HEK293 (cell line): ENCODE data around the gene IL12A.

Experiments
- HOXC10 ChIP-seq: sonication (generic); formaldehyde crosslinking; IDR thresholded peaks from 2 replicates; pipeline ENCODE4 v1.8.1; 2023; ENCODE audit warnings: mild to moderate bottlenecking, missing genetic modification reagents
- KLF17 ChIP-seq: fragments of 450-650 bp; formaldehyde crosslinking; IDR thresholded peaks from 2 replicates; pipeline ENCODE4 v1.5.1; 2016; ENCODE audit warnings: missing biosample characterization, missing genetic modification characterization
- KLF8 ChIP-seq: fragments of 450-650 bp; formaldehyde crosslinking; IDR thresholded peaks from 2 replicates; pipeline ENCODE4 v1.5.1; 2016; ENCODE audit warnings: missing biosample characterization, missing genetic modification characterization
- OVOL3 ChIP-seq: fragments of 450-650 bp; formaldehyde crosslinking; IDR thresholded peaks from 2 replicates; pipeline ENCODE4 v1.5.1; 2016; ENCODE audit warnings: missing biosample characterization, missing genetic modification characterization
- SP3 ChIP-seq: fragments of 450-650 bp; formaldehyde crosslinking; IDR thresholded peaks from 2 replicates; pipeline ENCODE4 v1.5.1; 2016; ENCODE audit warnings: missing biosample characterization, missing genetic modification characterization
- ZBTB11 ChIP-seq: fragments of 450-650 bp; formaldehyde crosslinking; conservative IDR thresholded peaks from 2 replicates; pipeline ENCODE4 v1.5.1; 2016; ENCODE audit warnings: low read depth, missing biosample characterization, missing genetic modification characterization
- ZEB2 ChIP-seq: fragments of 450-650 bp; formaldehyde crosslinking; IDR thresholded peaks from 2 replicates; pipeline ENCODE4 v1.5.1; 2016; ENCODE audit warnings: missing biosample characterization, missing genetic modification characterization
- ZFHX2 ChIP-seq: fragments of 450-650 bp; formaldehyde crosslinking; conservative IDR thresholded peaks from 2 replicates; pipeline ENCODE4 v1.5.1; 2016; ENCODE audit warnings: missing biosample characterization, missing genetic modification characterization
- ZFP3 ChIP-seq: fragments of 450-650 bp; formaldehyde crosslinking; IDR thresholded peaks from 2 replicates; pipeline ENCODE4 v1.5.1; 2016; ENCODE audit warnings: low read depth, missing biosample characterization, missing genetic modification characterization
- ZFP69B ChIP-seq: fragments of 450-650 bp; formaldehyde crosslinking; IDR thresholded peaks from 2 replicates; pipeline ENCODE4 v1.5.1; 2016; ENCODE audit warnings: missing biosample characterization, missing genetic modification characterization
- ZNF10 ChIP-seq: fragments of 450-650 bp; formaldehyde crosslinking; IDR thresholded peaks from 2 replicates; pipeline ENCODE4 v1.5.1; 2017; ENCODE audit warnings: missing biosample characterization, missing genetic modification characterization
- ZNF18 ChIP-seq: fragments of 450-650 bp; formaldehyde crosslinking; IDR thresholded peaks from 2 replicates; pipeline ENCODE4 v1.5.1; 2016; ENCODE audit warnings: missing biosample characterization, missing genetic modification characterization
- ZNF184 ChIP-seq: fragments of 450-650 bp; IDR thresholded peaks from 2 replicates; pipeline ENCODE4 v1.5.1; 2018; ENCODE audit warnings: missing biosample characterization, mild to moderate bottlenecking, missing genetic modification characterization
- ZNF2 ChIP-seq: fragments of 450-650 bp; formaldehyde crosslinking; IDR thresholded peaks from 2 replicates; pipeline ENCODE4 v1.5.1; 2016; ENCODE audit warnings: missing biosample characterization, missing genetic modification characterization
- ZNF274 ChIP-seq, 2 experiments: fragments of 200-500 bp in 1 of 2; fragments of 450-650 bp in 1 of 2; sonication (Bioruptor generic) in 1 of 2; formaldehyde crosslinking in 1 of 2; IDR thresholded peaks; 2 replicates each; pipeline versions ENCODE4 v1.5.1 to v1.6.1; 2014 to 2016; ENCODE audit warnings: borderline replicate concordance in 1 of 2, inconsistent platforms in 1 of 2, low read length in 1 of 2, missing biosample characterization in 1 of 2, missing genetic modification characterization in 1 of 2
- ZNF280D ChIP-seq: fragments of 450-650 bp; formaldehyde crosslinking; IDR thresholded peaks from 2 replicates; pipeline ENCODE4 v1.5.1; 2016; ENCODE audit warnings: missing biosample characterization, missing genetic modification characterization
- ZNF366 ChIP-seq: fragments of 450-650 bp; formaldehyde crosslinking; conservative IDR thresholded peaks from 2 replicates; pipeline ENCODE4 v1.5.1; 2016; ENCODE audit warnings: missing biosample characterization, missing genetic modification characterization
- ZNF488 ChIP-seq: fragments of 450-650 bp; formaldehyde crosslinking; IDR thresholded peaks from 2 replicates; pipeline ENCODE4 v1.5.1; 2016; ENCODE audit warnings: missing biosample characterization, missing genetic modification characterization
- ZNF514 ChIP-seq: fragments of 450-650 bp; formaldehyde crosslinking; IDR thresholded peaks from 2 replicates; pipeline ENCODE4 v1.5.1; 2016; ENCODE audit warnings: missing biosample characterization, missing genetic modification characterization
- ZNF530 ChIP-seq: fragments of 450-650 bp; formaldehyde crosslinking; IDR thresholded peaks from 2 replicates; pipeline ENCODE4 v1.5.1; 2016; ENCODE audit warnings: low read depth, missing biosample characterization, missing genetic modification characterization
- ZNF548 ChIP-seq: fragments of 450-650 bp; formaldehyde crosslinking; IDR thresholded peaks from 2 replicates; pipeline ENCODE4 v1.5.1; 2016; ENCODE audit warnings: missing biosample characterization, missing genetic modification characterization
- ZNF571 ChIP-seq: fragments of 450-650 bp; formaldehyde crosslinking; IDR thresholded peaks from 2 replicates; pipeline ENCODE4 v1.5.0; 2017; ENCODE audit warnings: missing biosample characterization, missing genetic modification characterization
- ZNF624 ChIP-seq: fragments of 450-650 bp; formaldehyde crosslinking; IDR thresholded peaks from 2 replicates; pipeline ENCODE4 v1.5.1; 2017; ENCODE audit warnings: missing biosample characterization, missing genetic modification characterization
- ZNF670 ChIP-seq: fragments of 450-650 bp; formaldehyde crosslinking; IDR thresholded peaks from 2 replicates; pipeline ENCODE4 v1.5.1; 2016; ENCODE audit warnings: missing biosample characterization, missing genetic modification characterization, low read depth
- ZNF677 ChIP-seq: fragments of 450-650 bp; IDR thresholded peaks from 2 replicates; pipeline ENCODE4 v1.5.0; 2018; ENCODE audit warnings: missing biosample characterization, mild to moderate bottlenecking, missing genetic modification characterization, moderate library complexity
- ZNF704 ChIP-seq: fragments of 450-650 bp; formaldehyde crosslinking; IDR thresholded peaks from 2 replicates; pipeline ENCODE4 v1.5.1; 2016; ENCODE audit warnings: missing biosample characterization, missing genetic modification characterization
- ZNF707 ChIP-seq: fragments of 450-650 bp; formaldehyde crosslinking; IDR thresholded peaks from 2 replicates; pipeline ENCODE4 v1.5.1; 2016; ENCODE audit warnings: missing biosample characterization, missing genetic modification characterization
- TF ChIP-seq, protein P1 (sequence below): fragments of 450-650 bp; formaldehyde crosslinking; optimal IDR thresholded peaks from 2 replicates; pipeline ENCODE3; 2016; ENCODE audit warnings: missing biosample characterization, mild to moderate bottlenecking, missing genetic modification characterization

The IL12A gene

DNA sequence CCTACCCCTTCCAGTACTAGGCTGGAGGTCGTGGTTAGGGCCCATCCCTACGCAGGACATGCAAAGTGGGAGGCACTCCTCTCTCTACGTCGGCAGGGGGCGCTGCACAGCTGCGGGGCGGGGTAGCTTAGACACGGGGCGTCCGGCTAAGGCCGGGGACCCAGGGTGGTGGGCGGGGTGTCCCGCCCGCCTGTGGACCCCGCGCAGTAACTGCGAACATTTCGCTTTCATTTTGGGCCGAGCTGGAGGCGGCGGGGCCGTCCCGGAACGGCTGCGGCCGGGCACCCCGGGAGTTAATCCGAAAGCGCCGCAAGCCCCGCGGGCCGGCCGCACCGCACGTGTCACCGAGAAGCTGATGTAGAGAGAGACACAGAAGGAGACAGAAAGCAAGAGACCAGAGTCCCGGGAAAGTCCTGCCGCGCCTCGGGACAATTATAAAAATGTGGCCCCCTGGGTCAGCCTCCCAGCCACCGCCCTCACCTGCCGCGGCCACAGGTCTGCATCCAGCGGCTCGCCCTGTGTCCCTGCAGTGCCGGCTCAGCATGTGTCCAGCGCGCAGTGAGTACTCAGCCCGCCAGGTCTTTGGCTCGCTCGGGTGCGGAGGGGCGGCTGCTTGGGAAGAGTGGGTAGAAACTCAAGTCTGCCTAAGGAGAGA, at the start of gene IL12A (continued):
- TF ChIP-seq OVOL3 (tag by site-specific recombination) (no peak), ZNF184 (tag by site-specific recombination) (no peak), ZNF571 (tag by site-specific recombination) (no peak), ZNF488 (tag by site-specific recombination) (no peak), ZFHX2 (tag by site-specific recombination) (peak; percentile 73), ZNF2 (tag by site-specific recombination) (peak; percentile 94), SP3 (tag by site-specific recombination) (peak; percentile 63), KLF8 (tag by site-specific recombination) (peak; percentile 52; the same call in 1 of the 2 replicates), ZNF514 (no peak), ZBTB11 (no peak), ZFP69B (tag by site-specific recombination) (peak; percentile 76), ZNF707 (tag by site-specific recombination) (no peak), ZNF548 (no peak), ZNF670 (tag by site-specific recombination) (no peak), ZNF624 (tag by site-specific recombination) (no peak), HOXC10 (CRISPR knock-in tag) (no peak), ZNF18 (tag by site-specific recombination) (no peak), ZNF704 (tag by site-specific recombination) (no peak), ZNF677 (no peak), ZNF366 (tag by site-specific recombination) (no peak), ZNF530 (tag by site-specific recombination) (no peak), KLF17 (no peak), ZNF280D (tag by site-specific recombination) (0 out of 2 replicates have a peak, but pooled peaks have one; percentile 29), ZEB2 (tag by site-specific recombination) (peak; percentile 48; the same call in 1 of the 2 replicates), ZNF10 (tag by site-specific recombination) (no peak), ZFP3 (tag by site-specific recombination) (no peak), ZNF274 (IDR thresholded peaks at IDR 0.05; ENCODE audit: low read length) (no peak), ZNF274 (tag by site-specific recombination; IDR thresholded peaks at IDR 0.05; ENCODE audit: borderline replicate concordance) (no peak)
- TF ChIP-seq, protein P1, sequence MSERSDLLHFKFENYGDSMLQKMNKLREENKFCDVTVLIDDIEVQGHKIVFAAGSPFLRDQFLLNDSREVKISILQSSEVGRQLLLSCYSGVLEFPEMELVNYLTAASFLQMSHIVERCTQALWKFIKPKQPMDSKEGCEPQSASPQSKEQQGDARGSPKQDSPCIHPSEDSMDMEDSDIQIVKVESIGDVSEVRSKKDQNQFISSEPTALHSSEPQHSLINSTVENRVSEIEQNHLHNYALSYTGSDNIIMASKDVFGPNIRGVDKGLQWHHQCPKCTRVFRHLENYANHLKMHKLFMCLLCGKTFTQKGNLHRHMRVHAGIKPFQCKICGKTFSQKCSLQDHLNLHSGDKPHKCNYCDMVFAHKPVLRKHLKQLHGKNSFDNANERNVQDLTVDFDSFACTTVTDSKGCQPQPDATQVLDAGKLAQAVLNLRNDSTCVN (tag by site-specific recombination): peak; percentile 24
